GM11168 (cell line): ENCODE data around the gene CALD1.

Source experiments
- in situ Hi-C: fragments of 300-500 bp; cut with MboI; formaldehyde crosslinking; loops from one replicate; pipeline ENCODE4 v1.12.0; 2022; ENCODE audit warnings: low sequenced_read_pairs; ENCODE audit not compliant: unreplicated experiment

The CALD1 gene

GRCh38 chr7:134778941-134779740, at the start of gene CALD1:
TSS of gene CALD1 (plus strand) at chr7:134779634. CDS start at chr7:134867734, 88,100 bp downstream.
- in situ Hi-C loops = no loop called here

- in situ Hi-C loops = loop anchor here (25.0 kb wide), 1 partner anchor 207 kb away; no protein-coding TSS in a partner anchor
Observed at GRCh38 chr7:134729895-134730294, 49.5 kb upstream of the CALD1 start.

- in situ Hi-C loops = loop anchor here (25.0 kb wide), 1 partner anchor 207 kb away; no protein-coding TSS in a partner anchor
Observed at GRCh38 chr7:134730411-134730829, 49.0 kb upstream of the CALD1 start.

GRCh38 chr7:134731616-134732015, 47.8 kb upstream of the CALD1 start:
- in situ Hi-C loops = loop anchor here (25.0 kb wide), 1 partner anchor 206 kb away; no protein-coding TSS in a partner anchor

- in situ Hi-C loops = loop anchor here (25.0 kb wide), 1 partner anchor 205 kb away; no protein-coding TSS in a partner anchor
Observed at GRCh38 chr7:134732728-134733127, 46.7 kb upstream of the CALD1 start.

GRCh38 chr7:134736381-134736780, 43.1 kb upstream of the CALD1 start:
- in situ Hi-C loops = loop anchor here (25.0 kb wide), 1 partner anchor 201 kb away; no protein-coding TSS in a partner anchor

- in situ Hi-C loops = loop anchor here (25.0 kb wide), 1 partner anchor 200 kb away; no protein-coding TSS in a partner anchor
Observed at GRCh38 chr7:134737566-134738345, 41.7 kb upstream of the CALD1 start.

- in situ Hi-C loops = loop anchor here (25.0 kb wide), 1 partner anchor 198 kb away; no protein-coding TSS in a partner anchor
Observed at GRCh38 chr7:134739362-134739761, 40.1 kb upstream of the CALD1 start.

GRCh38 chr7:134740376-134740775, 39.1 kb upstream of the CALD1 start:
- in situ Hi-C loops = loop anchor here (25.0 kb wide), 1 partner anchor 197 kb away; no protein-coding TSS in a partner anchor

- in situ Hi-C loops = loop anchor here (25.0 kb wide), 1 partner anchor 195 kb away; no protein-coding TSS in a partner anchor
Observed at GRCh38 chr7:134741907-134742635, 37.4 kb upstream of the CALD1 start.

GRCh38 chr7:134742688-134743350, 36.6 kb upstream of the CALD1 start:
- in situ Hi-C loops = loop anchor here (25.0 kb wide), 1 partner anchor 194 kb away; no protein-coding TSS in a partner anchor

GRCh38 chr7:134744569-134744968, 34.9 kb upstream of the CALD1 start:
- in situ Hi-C loops = loop anchor here (25.0 kb wide), 1 partner anchor 193 kb away; no protein-coding TSS in a partner anchor

- in situ Hi-C loops = loop anchor here (25.0 kb wide), 1 partner anchor 190 kb away; no protein-coding TSS in a partner anchor
Observed at GRCh38 chr7:134747326-134747725, 32.1 kb upstream of the CALD1 start.

- in situ Hi-C loops = no loop called here
Observed at GRCh38 chr7:134750083-134751062, 29.1 kb upstream of the CALD1 start.

- in situ Hi-C loops = no loop called here
Observed at GRCh38 chr7:134752006-134752760, 27.3 kb upstream of the CALD1 start.

GRCh38 chr7:134755422-134756022, 23.9 kb upstream of the CALD1 start:
- in situ Hi-C loops = no loop called here

GRCh38 chr7:134757938-134758337, 21.5 kb upstream of the CALD1 start:
- in situ Hi-C loops = no loop called here
